ENCODE measurements around the gene HSFX3. TPM values are rescaled to one million over a fixed set of nuclear protein-coding genes. Genes with fewer than 3 reads are reported as not detected.

HSFX3 gene
- total RNA-seq, 1 experiment from 2014 or later = not detected

DNA sequence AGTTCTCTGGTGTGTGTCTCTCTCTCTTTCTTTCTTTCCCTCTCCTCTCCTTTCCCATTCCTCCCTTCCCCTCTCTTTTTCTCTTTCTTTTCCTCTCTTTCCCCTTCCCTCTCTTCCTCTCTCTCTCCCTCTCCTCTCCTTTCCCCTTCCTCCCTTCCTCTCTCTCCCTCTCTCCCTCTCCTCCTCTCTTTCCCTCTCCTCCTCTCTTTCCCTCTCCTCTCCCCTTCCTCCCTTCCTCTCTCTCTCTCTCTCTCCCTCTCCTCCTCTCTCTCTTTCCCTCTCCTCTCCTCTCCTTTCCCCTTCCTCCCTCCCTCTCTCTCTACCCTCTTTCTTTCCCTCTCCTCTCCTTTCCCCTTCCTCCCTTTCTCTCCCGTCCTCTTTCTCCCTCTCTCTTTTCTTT, 21.3 kb downstream of the HSFX3 start:
- Histone ChIP-seq H3K4me1 (ENCODE audit: insufficient read depth, low read length) (0 out of 2 replicates have a peak, but pooled peaks cover 4% of the 10 kb centered on the region), H3K18ac (ENCODE audit: insufficient read length, low read depth, low read length) (no peak overlapping the region), H2BK5ac (ENCODE audit: insufficient read length, low read length) (no peak overlapping the region), H2BK120ac (ENCODE audit: low read depth, low read length, poor library complexity, severe bottlenecking) (no peak overlapping the region), H3K9ac (ENCODE audit: extremely low read depth, insufficient read length, low read length) (no peak overlapping the region), H3T11ph (ENCODE audit: low read length) (no peak overlapping the region), H3K23ac (ENCODE audit: insufficient read length, low read depth, low read length) (no peak overlapping the region), H3K79me2 (ENCODE audit: insufficient read depth, low read length) (no peaks in the 10 kb centered on the region), H3K27ac (ENCODE audit: insufficient read length, low read depth, low read length) (no peak overlapping the region), H3K79me1 (ENCODE audit: insufficient read depth, low read depth, low read length, poor library complexity, severe bottlenecking) (no peaks in the 10 kb centered on the region), H2AFZ (ENCODE audit: low read length) (no peak overlapping the region), H2AK5ac (ENCODE audit: insufficient read length, low read length) (no peak overlapping the region), H3K56ac (ENCODE audit: insufficient read length, low read depth, low read length) (no peak overlapping the region), H2BK15ac (ENCODE audit: low read depth, low read length) (no peak overlapping the region), H3K9me3 (ENCODE audit: control insufficient read depth, low read depth, low read length) (peaks cover 15% of the 10 kb centered on the region), H4K8ac (replicated peaks; ENCODE audit: insufficient read length, low read depth, low read length) (no peak overlapping the region), H4K91ac (ENCODE audit: insufficient read length, low read depth, low read length) (no peak overlapping the region), H4K20me1 (ENCODE audit: control insufficient read depth, insufficient read depth, insufficient read length) (no peaks in the 10 kb centered on the region), H3K14ac (ENCODE audit: insufficient read depth, low read length) (no peak overlapping the region), H3K27me3 (ENCODE audit: insufficient read depth, low read length) (no peaks in the 10 kb centered on the region), H2BK20ac (ENCODE audit: low read depth, low read length, poor library complexity, severe bottlenecking) (no peak overlapping the region), H4K5ac (ENCODE audit: insufficient read length, low read depth, low read length) (no peak overlapping the region), H3K23me2 (ENCODE audit: insufficient read length, low read depth, low read length, poor library complexity, severe bottlenecking) (no peaks in the 10 kb centered on the region), H2BK12ac (ENCODE audit: insufficient read length, low read depth, low read length) (no peak overlapping the region), H3K4ac (ENCODE audit: low read depth, low read length) (no peak overlapping the region), H3K4me2 (ENCODE audit: insufficient read depth, insufficient read length, low read length) (no peak overlapping the region)
- no peaks in the 10 kb centered on the region for H3K27me3 Mint-ChIP-seq (ENCODE audit: low read depth)
- H3K27ac Mint-ChIP-seq = no peak overlapping the region; a peak in 1 of 7 replicates
- WGBS (ENCODE audit: extremely low coverage, insufficient read length, low lambda C conversion rate) = no CpG with 5 or more reads among the region's 1 CpG
- H3K4me3 Mint-ChIP-seq = no peak overlapping the region
- no peak for DNase-seq
- H3K9me3 Mint-ChIP-seq = peaks cover 53 to 54% of the 10 kb centered on the region in 2 experiments
- H3K36me3 Mint-ChIP-seq (ENCODE audit: insufficient read depth in 1 of 3, low read depth in 3 of 3) = peaks cover 0 to 7% (median 3%) of the 10 kb centered on the region in 3 experiments; a peak in 6 of 7 replicates
- TF ChIP-seq, protein P1, sequence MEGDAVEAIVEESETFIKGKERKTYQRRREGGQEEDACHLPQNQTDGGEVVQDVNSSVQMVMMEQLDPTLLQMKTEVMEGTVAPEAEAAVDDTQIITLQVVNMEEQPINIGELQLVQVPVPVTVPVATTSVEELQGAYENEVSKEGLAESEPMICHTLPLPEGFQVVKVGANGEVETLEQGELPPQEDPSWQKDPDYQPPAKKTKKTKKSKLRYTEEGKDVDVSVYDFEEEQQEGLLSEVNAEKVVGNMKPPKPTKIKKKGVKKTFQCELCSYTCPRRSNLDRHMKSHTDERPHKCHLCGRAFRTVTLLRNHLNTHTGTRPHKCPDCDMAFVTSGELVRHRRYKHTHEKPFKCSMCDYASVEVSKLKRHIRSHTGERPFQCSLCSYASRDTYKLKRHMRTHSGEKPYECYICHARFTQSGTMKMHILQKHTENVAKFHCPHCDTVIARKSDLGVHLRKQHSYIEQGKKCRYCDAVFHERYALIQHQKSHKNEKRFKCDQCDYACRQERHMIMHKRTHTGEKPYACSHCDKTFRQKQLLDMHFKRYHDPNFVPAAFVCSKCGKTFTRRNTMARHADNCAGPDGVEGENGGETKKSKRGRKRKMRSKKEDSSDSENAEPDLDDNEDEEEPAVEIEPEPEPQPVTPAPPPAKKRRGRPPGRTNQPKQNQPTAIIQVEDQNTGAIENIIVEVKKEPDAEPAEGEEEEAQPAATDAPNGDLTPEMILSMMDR (conservative IDR thresholded peaks at IDR 0.05) = no peak
- peaks cover 0 to 3% of the 10 kb centered on the region in 2 experiments; a peak in 1 of 4 replicates for H3K4me1 Mint-ChIP-seq

Data from H9 (cell line).